OCI-LY7 (cell line): Measurements from ENCODE around the gene LY86. TPM values are rescaled to one million over a fixed set of nuclear protein-coding genes. Genes with fewer than 3 reads are reported as not detected.

Experiments
- BruUV-seq: library from RNA; stranded (reverse); fragments of 400-500 nt; replicated peaks from 2 replicates; lab custom pipeline; 2021; lab: Mats Ljungman, UMichigan
- CTCF ChIA-PET: fragments of 300-600 bp; sonication (Branson Sonifier 250); formaldehyde crosslinking; loops from one replicate; lab custom pipeline; 2022; ENCODE audit warnings: antibody characterized with exemption; ENCODE audit not compliant: unreplicated experiment; lab: Charles Lee
- POLR2A ChIA-PET: fragments of 300-600 bp; sonication (Branson Sonifier 250); formaldehyde crosslinking; loops from one replicate; lab custom pipeline; 2022; ENCODE audit warnings: antibody characterized with exemption; lab: Charles Lee
- DNase-seq: peaks from one replicate; pipeline ENCODE4 v3.0.0-alpha.2; 2015; ENCODE audit warnings: low spot score
- H2AFZ ChIP-seq: fragments of 200-600 bp; sonication (generic), shearing (Covaris generic); 2 replicates; pipeline ENCODE4 v1.6.1; 2014; ENCODE audit warnings: mild to moderate bottlenecking, antibody characterized with exemption, low read length, moderate library complexity
- H3K27ac ChIP-seq: fragments of 200-600 bp; sonication (generic); 2 replicates; pipeline ENCODE4 v1.5.1; 2014; ENCODE audit warnings: mixed run types, low read depth, mild to moderate bottlenecking, moderate library complexity, low read length, inconsistent platforms; ENCODE audit not compliant: poor library complexity, severe bottlenecking
- H3K36me3 ChIP-seq: fragments of 200-600 bp; sonication (generic); 2 replicates; pipeline ENCODE4 v1.6.1; 2014; ENCODE audit warnings: mild to moderate bottlenecking, antibody characterized with exemption, low read length, moderate library complexity, mixed read lengths; ENCODE audit not compliant: insufficient read depth
- H3K4me1 ChIP-seq: fragments of 200-600 bp; sonication (generic); 2 replicates; pipeline ENCODE4 v1.5.1; 2014; ENCODE audit warnings: mild to moderate bottlenecking, low read length; ENCODE audit not compliant: insufficient read depth, poor library complexity, severe bottlenecking
- H3K4me2 ChIP-seq: fragments of 200-600 bp; sonication (generic); 2 replicates; pipeline ENCODE4 v1.6.1; 2014; ENCODE audit warnings: mild to moderate bottlenecking, low read length
- H3K4me3 ChIP-seq: fragments of 200-600 bp; sonication (generic); 2 replicates; pipeline ENCODE4 v1.5.1; 2014; ENCODE audit warnings: mild to moderate bottlenecking, low read depth, low read length; ENCODE audit not compliant: poor library complexity, severe bottlenecking
- H3K79me2 ChIP-seq: fragments of 200-600 bp; sonication (generic); 2 replicates; pipeline ENCODE4 v1.6.1; 2016; ENCODE audit warnings: low read depth, mild to moderate bottlenecking, low read length, moderate library complexity, mixed read lengths; ENCODE audit not compliant: insufficient read depth
- H3K9me2 ChIP-seq: fragments of 200-600 bp; sonication (generic); 2 replicates; pipeline ENCODE4 v1.6.1; 2016; ENCODE audit warnings: mild to moderate bottlenecking, low read length, mixed read lengths; ENCODE audit not compliant: insufficient read depth
- H3K9me3 ChIP-seq: fragments of 200-600 bp; sonication (generic); 2 replicates; pipeline ENCODE4 v1.6.1; 2014; ENCODE audit warnings: mild to moderate bottlenecking, mixed run types, low read length, mixed read lengths
- H4K20me1 ChIP-seq: fragments of 200-600 bp; sonication (generic); 2 replicates; pipeline ENCODE4 v1.6.1; 2014; ENCODE audit warnings: mild to moderate bottlenecking, antibody characterized with exemption, low read length, moderate library complexity, mixed read lengths; ENCODE audit not compliant: insufficient read depth
- CTCF ChIP-seq: fragments of 200-600 bp; sonication (generic); conservative IDR thresholded peaks from 2 replicates; pipeline ENCODE4 v1.5.1; 2014; ENCODE audit warnings: mild to moderate bottlenecking, antibody characterized with exemption, low read length, moderate library complexity, mixed read lengths
- EZH2phosphoT487 ChIP-seq: fragments of 200-600 bp; sonication (generic); IDR thresholded peaks from 2 replicates; pipeline ENCODE4 v1.6.1; 2018; ENCODE audit warnings: low read depth, borderline replicate concordance, mild to moderate bottlenecking, mixed run types, antibody characterized with exemption, low read length, moderate library complexity, mixed read lengths
- intact Hi-C: fragments of 100-400 bp; cut with micrococcal nuclease; formaldehyde crosslinking; loops from one replicate; pipeline ENCODE4 v1.10.0; 2022; ENCODE audit not compliant: unreplicated experiment
- total RNA-seq, 2 experiments: library from RNA; depleted of rRNA in 1 of 2; stranded (reverse); fragments of >200 nt in 1 of 2; shearing (Covaris generic) in 1 of 2; gene quantifications; 2 replicates each; pipeline ENCODE4 v1.2.3, GENCODE V29; 2014 to 2022

The LY86 gene
- total RNA-seq, 2 experiments from 2014 or later = 48.4 to 62.8 TPM

DNA sequence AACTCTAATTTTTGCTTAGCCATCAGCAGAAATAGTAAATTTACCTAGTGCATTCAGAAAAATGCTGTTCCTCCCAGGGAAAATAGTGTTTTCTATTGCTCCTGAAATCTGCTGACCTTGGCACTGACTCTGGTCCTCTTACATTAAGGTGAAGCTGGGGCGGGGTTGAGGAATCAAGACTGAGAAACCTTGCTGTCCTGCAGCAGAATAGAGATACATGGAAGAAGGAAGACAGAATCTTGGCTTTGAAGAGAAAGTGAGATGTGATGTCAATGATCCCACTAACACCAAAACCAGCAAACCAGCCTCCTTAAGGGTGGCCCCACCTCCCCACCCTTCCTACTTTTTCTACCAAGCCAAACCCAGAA, 840 bp upstream of the LY86 start:
- Histone ChIP-seq H3K4me2 (peak overlapping the region; percentile 99), H3K27ac (peak overlapping the region; percentile 96), H3K4me1 (peaks cover 72% of the 10 kb centered on the region), H2AFZ (no peak overlapping the region), H3K9me2 (no peaks in the 10 kb centered on the region), H3K9me3 (no peaks in the 10 kb centered on the region), H3K4me3 (peak overlapping the region; percentile 76), H3K36me3 (peaks cover 17% of the 10 kb centered on the region), H4K20me1 (no peaks in the 10 kb centered on the region), H3K79me2 (peaks cover 66% of the 10 kb centered on the region)
- TF ChIP-seq EZH2phosphoT487 (no peak), CTCF (no peak)
- intact Hi-C loops = loop anchor here (1.0 to 10.0 kb wide), 8 partner anchors 23 to 1803 kb away; partner anchors contain the start of genes CAGE1, RIOK1 and TXNDC5
- CTCF ChIA-PET = interaction anchor here (0.9 kb wide), 1 partner anchor 23 kb away, joined by 3 read pairs; no protein-coding TSS in a partner anchor
- peak; percentile 32 for DNase-seq
- BruUV-seq = no TSS peak
- POLR2A ChIA-PET = interaction anchor here (0.9 to 6.4 kb wide), 4 partner anchors 17 to 99 kb away, joined by 3 to 84 read pairs (median 10); no protein-coding TSS in a partner anchor

GRCh38 chr6:6588924-6589709, 597 bp downstream of the LY86 start:
- Histone ChIP-seq H3K9me2 (no peaks in the 10 kb centered on the region), H2AFZ (no peak overlapping the region), H3K79me2 (peaks cover 69% of the 10 kb centered on the region), H3K27ac (peak overlapping the region; percentile 96), H4K20me1 (no peaks in the 10 kb centered on the region), H3K4me2 (peak overlapping the region; percentile 91), H3K36me3 (peaks cover 25% of the 10 kb centered on the region), H3K4me3 (peak overlapping the region; percentile 76), H3K9me3 (no peaks in the 10 kb centered on the region), H3K4me1 (peaks cover 78% of the 10 kb centered on the region)
- intact Hi-C loops = loop anchor here (1.0 to 10.0 kb wide), 7 partner anchors 21 to 1804 kb away; partner anchors contain the start of genes CAGE1, RIOK1 and TXNDC5
- DNase-seq = peak; percentile 67
- TF ChIP-seq CTCF = no peak
- TF ChIP-seq EZH2phosphoT487 = no peak
- TSS peak; percentile 66 for BruUV-seq
- ChIA-PET CTCF (interaction anchor here (0.5 to 1.5 kb wide), 3 partner anchors 21 to 71 kb away, joined by 3 to 4 read pairs (median 3); no protein-coding TSS in a partner anchor), POLR2A (interaction anchor here (0.6 to 6.4 kb wide), 10 partner anchors 10 to 582 kb away, joined by 3 to 84 read pairs (median 5); no protein-coding TSS in a partner anchor)
